ENCODE data around the gene ULBP2. TPM values are rescaled to one million over a fixed set of nuclear protein-coding genes. Genes with fewer than 3 reads are reported as not detected.
"Not testable (repeated sequence)": the region's sequence is repeated elsewhere in the genome, so short reads cannot be mapped to it uniquely, and the experiment has no call there.

The ULBP2 gene
- total RNA-seq, 1 experiment from 2014 or later = not detected

DNA sequence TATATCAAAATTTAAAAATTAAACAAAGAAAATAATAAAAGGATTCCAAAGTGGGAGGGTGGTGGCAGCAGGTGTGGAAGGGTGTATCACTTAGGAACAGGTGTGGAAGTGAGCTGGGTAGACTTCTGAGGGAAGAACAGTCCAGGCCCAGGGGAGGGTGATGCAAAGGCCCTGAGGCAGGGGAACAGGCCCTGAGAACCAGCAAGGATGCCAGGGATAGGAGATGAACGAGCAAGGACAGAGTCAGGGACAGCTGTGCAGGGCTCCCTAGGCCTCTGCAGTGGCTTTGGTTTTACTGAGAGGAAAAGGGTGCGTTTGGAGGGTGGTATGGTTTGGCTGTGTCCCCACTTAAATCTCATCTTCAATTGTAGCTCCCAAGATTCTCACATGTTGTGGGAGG lies 34.5 kb upstream of the ULBP2 start:
- H3K27ac Mint-ChIP-seq = no peak overlapping the region
- no peak overlapping the region for H2BK5ac ChIP-seq (ENCODE audit: insufficient read length, low read length)
- no peak overlapping the region for H3K9ac ChIP-seq (ENCODE audit: extremely low read depth, insufficient read length, low read length)
- no peak overlapping the region for H3K14ac ChIP-seq (ENCODE audit: insufficient read depth, low read length)
- no peak overlapping the region for H3T11ph ChIP-seq (ENCODE audit: low read length)
- H2AK5ac ChIP-seq (ENCODE audit: insufficient read length, low read length) = no peak overlapping the region
- no peaks in the 10 kb centered on the region for H3K27me3 ChIP-seq (ENCODE audit: insufficient read depth, low read length)
- H3K4ac ChIP-seq (ENCODE audit: low read depth, low read length) = no peak overlapping the region
- no peak overlapping the region for H3K23ac ChIP-seq (ENCODE audit: insufficient read length, low read depth, low read length)
- H2AFZ ChIP-seq (ENCODE audit: low read length) = no peak overlapping the region
- no peak overlapping the region for H3K18ac ChIP-seq (ENCODE audit: insufficient read length, low read depth, low read length)
- no peaks in the 10 kb centered on the region for H3K9me3 ChIP-seq (ENCODE audit: control insufficient read depth, low read depth, low read length)
- H2BK12ac ChIP-seq (ENCODE audit: insufficient read length, low read depth, low read length) = no peak overlapping the region
- no peak for DNase-seq
- H3K36me3 Mint-ChIP-seq (ENCODE audit: insufficient read depth in 1 of 3, low read depth in 3 of 3) = peaks cover 5 to 7% (median 5%) of the 10 kb centered on the region in 3 experiments; a peak in 5 of 7 replicates
- peaks cover 30% of the 10 kb centered on the region for H3K27me3 Mint-ChIP-seq (ENCODE audit: low read depth)
- H3K4me3 Mint-ChIP-seq = no peak overlapping the region
- no peak overlapping the region for H4K8ac ChIP-seq (replicated peaks; ENCODE audit: insufficient read length, low read depth, low read length)
- H3K27ac ChIP-seq (ENCODE audit: insufficient read length, low read depth, low read length) = no peak overlapping the region
- no peaks in the 10 kb centered on the region for H3K79me1 ChIP-seq (ENCODE audit: insufficient read depth, low read depth, low read length, poor library complexity, severe bottlenecking)
- H4K20me1 ChIP-seq (ENCODE audit: control insufficient read depth, insufficient read depth, insufficient read length) = no peaks in the 10 kb centered on the region
- no peak overlapping the region for H4K5ac ChIP-seq (ENCODE audit: insufficient read length, low read depth, low read length)
- no CpG with 5 or more reads among the region's 2 CpGs for WGBS (ENCODE audit: extremely low coverage, insufficient read length, low lambda C conversion rate)
- H3K79me2 ChIP-seq (ENCODE audit: insufficient read depth, low read length) = no peaks in the 10 kb centered on the region
- H2BK15ac ChIP-seq (ENCODE audit: low read depth, low read length) = no peak overlapping the region
- H3K4me2 ChIP-seq (ENCODE audit: insufficient read depth, insufficient read length, low read length) = no peak overlapping the region
- peaks cover 31 to 40% of the 10 kb centered on the region in 2 experiments for H3K9me3 Mint-ChIP-seq
- H4K91ac ChIP-seq (ENCODE audit: insufficient read length, low read depth, low read length) = no peak overlapping the region
- TF ChIP-seq, protein P1, sequence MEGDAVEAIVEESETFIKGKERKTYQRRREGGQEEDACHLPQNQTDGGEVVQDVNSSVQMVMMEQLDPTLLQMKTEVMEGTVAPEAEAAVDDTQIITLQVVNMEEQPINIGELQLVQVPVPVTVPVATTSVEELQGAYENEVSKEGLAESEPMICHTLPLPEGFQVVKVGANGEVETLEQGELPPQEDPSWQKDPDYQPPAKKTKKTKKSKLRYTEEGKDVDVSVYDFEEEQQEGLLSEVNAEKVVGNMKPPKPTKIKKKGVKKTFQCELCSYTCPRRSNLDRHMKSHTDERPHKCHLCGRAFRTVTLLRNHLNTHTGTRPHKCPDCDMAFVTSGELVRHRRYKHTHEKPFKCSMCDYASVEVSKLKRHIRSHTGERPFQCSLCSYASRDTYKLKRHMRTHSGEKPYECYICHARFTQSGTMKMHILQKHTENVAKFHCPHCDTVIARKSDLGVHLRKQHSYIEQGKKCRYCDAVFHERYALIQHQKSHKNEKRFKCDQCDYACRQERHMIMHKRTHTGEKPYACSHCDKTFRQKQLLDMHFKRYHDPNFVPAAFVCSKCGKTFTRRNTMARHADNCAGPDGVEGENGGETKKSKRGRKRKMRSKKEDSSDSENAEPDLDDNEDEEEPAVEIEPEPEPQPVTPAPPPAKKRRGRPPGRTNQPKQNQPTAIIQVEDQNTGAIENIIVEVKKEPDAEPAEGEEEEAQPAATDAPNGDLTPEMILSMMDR (conservative IDR thresholded peaks at IDR 0.05) = no peak
- no peak overlapping the region for H2BK120ac ChIP-seq (ENCODE audit: low read depth, low read length, poor library complexity, severe bottlenecking)
- H3K4me1 ChIP-seq (ENCODE audit: insufficient read depth, low read length) = no peaks in the 10 kb centered on the region
- H2BK20ac ChIP-seq (ENCODE audit: low read depth, low read length, poor library complexity, severe bottlenecking) = no peak overlapping the region
- H3K4me1 Mint-ChIP-seq = peaks cover 0 to 7% of the 10 kb centered on the region in 2 experiments; a peak in 1 of 4 replicates
- H3K23me2 ChIP-seq (ENCODE audit: insufficient read length, low read depth, low read length, poor library complexity, severe bottlenecking) = no peaks in the 10 kb centered on the region
- H3K56ac ChIP-seq (ENCODE audit: insufficient read length, low read depth, low read length) = no peak overlapping the region

DNA sequence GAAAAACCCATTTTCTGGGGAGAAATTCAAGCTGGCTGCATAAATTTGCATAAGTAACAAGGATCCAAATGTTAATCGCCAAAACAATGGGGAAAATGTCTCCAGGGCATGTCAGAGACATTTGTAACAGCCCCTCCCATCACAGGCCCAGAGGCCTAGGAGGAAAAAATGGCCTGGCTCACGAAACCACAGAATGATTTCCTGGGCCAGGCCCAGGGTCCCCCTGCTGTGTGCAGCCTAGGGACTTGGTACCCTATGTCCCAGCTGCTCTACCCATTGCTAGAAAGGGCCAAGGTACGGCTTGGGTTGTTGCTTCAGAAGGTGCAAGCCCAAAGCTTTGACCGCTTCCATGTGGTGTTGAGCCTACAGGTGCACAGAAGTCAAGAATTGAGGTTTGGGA lies 33.3 kb upstream of the ULBP2 start:
- not testable (repeated sequence) for H3K27me3 ChIP-seq (ENCODE audit: insufficient read depth, low read length); H3K14ac ChIP-seq (ENCODE audit: insufficient read depth, low read length); H3K9ac ChIP-seq (ENCODE audit: extremely low read depth, insufficient read length, low read length); H3K27ac Mint-ChIP-seq; DNase-seq; H3K27ac ChIP-seq (ENCODE audit: insufficient read length, low read depth, low read length); H4K8ac ChIP-seq (replicated peaks; ENCODE audit: insufficient read length, low read depth, low read length); H3K4me1 Mint-ChIP-seq; H3K56ac ChIP-seq (ENCODE audit: insufficient read length, low read depth, low read length); H3K4me3 Mint-ChIP-seq; H2BK5ac ChIP-seq (ENCODE audit: insufficient read length, low read length); H3K4ac ChIP-seq (ENCODE audit: low read depth, low read length); H3K36me3 Mint-ChIP-seq (ENCODE audit: insufficient read depth in 1 of 3, low read depth in 3 of 3); H2AK5ac ChIP-seq (ENCODE audit: insufficient read length, low read length); H2BK20ac ChIP-seq (ENCODE audit: low read depth, low read length, poor library complexity, severe bottlenecking); H4K5ac ChIP-seq (ENCODE audit: insufficient read length, low read depth, low read length); H3K4me1 ChIP-seq (ENCODE audit: insufficient read depth, low read length); H2BK120ac ChIP-seq (ENCODE audit: low read depth, low read length, poor library complexity, severe bottlenecking); H3K23me2 ChIP-seq (ENCODE audit: insufficient read length, low read depth, low read length, poor library complexity, severe bottlenecking); H3T11ph ChIP-seq (ENCODE audit: low read length); H2AFZ ChIP-seq (ENCODE audit: low read length); H3K4me2 ChIP-seq (ENCODE audit: insufficient read depth, insufficient read length, low read length); H4K91ac ChIP-seq (ENCODE audit: insufficient read length, low read depth, low read length); H3K23ac ChIP-seq (ENCODE audit: insufficient read length, low read depth, low read length); H3K79me1 ChIP-seq (ENCODE audit: insufficient read depth, low read depth, low read length, poor library complexity, severe bottlenecking); H3K9me3 ChIP-seq (ENCODE audit: control insufficient read depth, low read depth, low read length); H3K18ac ChIP-seq (ENCODE audit: insufficient read length, low read depth, low read length); H4K20me1 ChIP-seq (ENCODE audit: control insufficient read depth, insufficient read depth, insufficient read length); H2BK15ac ChIP-seq (ENCODE audit: low read depth, low read length); H2BK12ac ChIP-seq (ENCODE audit: insufficient read length, low read depth, low read length); H3K79me2 ChIP-seq (ENCODE audit: insufficient read depth, low read length)
- no CpG with 5 or more reads among the region's 4 CpGs for WGBS (ENCODE audit: extremely low coverage, insufficient read length, low lambda C conversion rate)
- H3K27me3 Mint-ChIP-seq (ENCODE audit: low read depth) = peaks cover 39% of the 10 kb centered on the region
- peaks cover 31 to 40% of the 10 kb centered on the region in 2 experiments for H3K9me3 Mint-ChIP-seq

All from H9 (cell line).